ENCODE data around the gene ERC2.

GRCh38 chr3:56219894-56220805, 248.1 kb downstream of the ERC2 start:
- TF ChIP-seq POLR2A (IDR thresholded peaks at IDR 0.05) (no peak), CTCF (IDR thresholded peaks at IDR 0.05) (no peak), POLR2AphosphoS5 (IDR thresholded peaks at IDR 0.05) (no peak), EP300 (IDR thresholded peaks at IDR 0.05) (no peak)
